ENCODE data around the gene LYST. TPM values are rescaled to one million over a fixed set of nuclear protein-coding genes. Genes with fewer than 3 reads are reported as not detected.
"Not testable (repeated sequence)": the region's sequence is repeated elsewhere in the genome, so short reads cannot be mapped to it uniquely, and the experiment has no call there.

The LYST gene
- total RNA-seq, 4 donors from 2014 or later = 46.8 to 68.4 (median 47.8) TPM

- H3K9me3 ChIP-seq = no peaks in the 10 kb centered on the region
These were observed 12.4 kb downstream of the LYST start for GRCh38 chr1:235854347-235854746.

GRCh38 chr1:235853653-235854052 is 13.1 kb downstream of the LYST start:
- Histone ChIP-seq H3K27me3 (no peaks in the 10 kb centered on the region), H3K36me3 (no peaks in the 10 kb centered on the region), H3K4me1 (peaks cover 0 to 10% of the 10 kb centered on the region in 2 donors), H3K9me3 (no peaks in the 10 kb centered on the region), H3K4me3 (replicated peaks in 1 of 3) (no peak overlapping the region), H3K27ac (no peak overlapping the region)
- TF ChIP-seq POLR2A (IDR thresholded peaks at IDR 0.05) = no peak
- TF ChIP-seq, protein P1, sequence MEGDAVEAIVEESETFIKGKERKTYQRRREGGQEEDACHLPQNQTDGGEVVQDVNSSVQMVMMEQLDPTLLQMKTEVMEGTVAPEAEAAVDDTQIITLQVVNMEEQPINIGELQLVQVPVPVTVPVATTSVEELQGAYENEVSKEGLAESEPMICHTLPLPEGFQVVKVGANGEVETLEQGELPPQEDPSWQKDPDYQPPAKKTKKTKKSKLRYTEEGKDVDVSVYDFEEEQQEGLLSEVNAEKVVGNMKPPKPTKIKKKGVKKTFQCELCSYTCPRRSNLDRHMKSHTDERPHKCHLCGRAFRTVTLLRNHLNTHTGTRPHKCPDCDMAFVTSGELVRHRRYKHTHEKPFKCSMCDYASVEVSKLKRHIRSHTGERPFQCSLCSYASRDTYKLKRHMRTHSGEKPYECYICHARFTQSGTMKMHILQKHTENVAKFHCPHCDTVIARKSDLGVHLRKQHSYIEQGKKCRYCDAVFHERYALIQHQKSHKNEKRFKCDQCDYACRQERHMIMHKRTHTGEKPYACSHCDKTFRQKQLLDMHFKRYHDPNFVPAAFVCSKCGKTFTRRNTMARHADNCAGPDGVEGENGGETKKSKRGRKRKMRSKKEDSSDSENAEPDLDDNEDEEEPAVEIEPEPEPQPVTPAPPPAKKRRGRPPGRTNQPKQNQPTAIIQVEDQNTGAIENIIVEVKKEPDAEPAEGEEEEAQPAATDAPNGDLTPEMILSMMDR (IDR thresholded peaks at IDR 0.05) = no peak
- intact Hi-C loops (cut with DNase I) = no loop called here
- WGBS, 2 donors = 87 to 89% methylated on average over 7 of the region's 7 CpGs
- no peak for DNase-seq

More at GRCh38 chr1:235854347-235854746, 12.4 kb downstream of the LYST start:
- Histone ChIP-seq H3K27me3 (no peaks in the 10 kb centered on the region), H3K27ac (no peak overlapping the region), H3K4me3 (replicated peaks in 1 of 3) (no peak overlapping the region), H3K36me3 (no peaks in the 10 kb centered on the region), H3K4me1 (peaks cover 0 to 10% of the 10 kb centered on the region in 2 donors)
- TF ChIP-seq POLR2A (IDR thresholded peaks at IDR 0.05) = no peak
- TF ChIP-seq, protein P1 (IDR thresholded peaks at IDR 0.05) = no peak
- WGBS, 2 donors = 93 to 95% methylated on average over 3 of the region's 3 CpGs
- DNase-seq = no peak
- intact Hi-C loops (cut with DNase I) = no loop called here

- Histone ChIP-seq H3K9me3 (no peaks in the 10 kb centered on the region), H3K27ac (no peak overlapping the region), H3K4me1 (peaks cover 0 to 10% of the 10 kb centered on the region in 2 donors), H3K27me3 (no peaks in the 10 kb centered on the region), H3K36me3 (no peaks in the 10 kb centered on the region), H3K4me3 (replicated peaks in 1 of 3) (no peak overlapping the region)
- intact Hi-C loops (cut with DNase I) = no loop called here
- 52 to 57% methylated on average over 3 of the region's 3 CpGs for WGBS, 2 donors
- TF ChIP-seq, protein P1 (IDR thresholded peaks at IDR 0.05) = no peak
- no peak for TF ChIP-seq POLR2A (IDR thresholded peaks at IDR 0.05)
- DNase-seq = no peak
These were observed 13.8 kb downstream of the LYST start for GRCh38 chr1:235852887-235853286.

GRCh38 chr1:235851939-235852338 is 14.8 kb downstream of the LYST start:
- no peaks in the 10 kb centered on the region for H3K9me3 ChIP-seq
- intact Hi-C loops (cut with DNase I) = no loop called here
- no peaks in the 10 kb centered on the region for H3K36me3 ChIP-seq
- H3K27ac ChIP-seq = no peak overlapping the region
- H3K27me3 ChIP-seq = no peaks in the 10 kb centered on the region
- TF ChIP-seq POLR2A (IDR thresholded peaks at IDR 0.05) = no peak
- TF ChIP-seq, protein P1 (IDR thresholded peaks at IDR 0.05) = no peak
- no peak for DNase-seq
- H3K4me3 ChIP-seq (replicated peaks in 1 of 3) = no peak overlapping the region
- WGBS, 2 donors = 92 to 95% methylated on average over 3 of the region's 3 CpGs
- peaks cover 0 to 10% of the 10 kb centered on the region in 2 donors for H3K4me1 ChIP-seq

DNA sequence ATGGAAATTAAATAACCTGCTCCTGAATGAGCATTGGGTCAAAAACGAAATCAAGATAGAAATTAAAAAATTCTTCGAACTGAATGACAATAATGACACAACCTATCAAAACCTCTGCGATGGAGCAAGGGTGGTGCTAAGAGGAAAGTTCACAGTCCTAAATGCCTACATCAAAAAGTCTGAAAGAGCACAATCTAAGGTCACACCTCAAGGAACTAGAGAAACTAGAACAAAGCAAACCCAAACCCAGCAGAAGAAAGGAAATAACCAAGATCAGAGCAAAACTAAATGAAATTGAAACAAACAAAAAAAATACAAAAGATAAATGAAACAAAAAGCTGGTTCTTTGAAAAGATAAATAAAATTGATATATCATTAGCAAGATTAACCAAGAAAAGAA is 18.5 kb downstream of the LYST start:
- H3K27ac ChIP-seq; H3K27me3 ChIP-seq; DNase-seq; intact Hi-C loops (cut with DNase I); H3K4me3 ChIP-seq (replicated peaks in 1 of 3); H3K9me3 ChIP-seq; H3K36me3 ChIP-seq: not testable (repeated sequence)
- peaks cover 0 to 12% of the 10 kb centered on the region in 2 donors for H3K4me1 ChIP-seq
- 85 to 93% methylated on average over 3 of the region's 3 CpGs for WGBS, 2 donors

DNA sequence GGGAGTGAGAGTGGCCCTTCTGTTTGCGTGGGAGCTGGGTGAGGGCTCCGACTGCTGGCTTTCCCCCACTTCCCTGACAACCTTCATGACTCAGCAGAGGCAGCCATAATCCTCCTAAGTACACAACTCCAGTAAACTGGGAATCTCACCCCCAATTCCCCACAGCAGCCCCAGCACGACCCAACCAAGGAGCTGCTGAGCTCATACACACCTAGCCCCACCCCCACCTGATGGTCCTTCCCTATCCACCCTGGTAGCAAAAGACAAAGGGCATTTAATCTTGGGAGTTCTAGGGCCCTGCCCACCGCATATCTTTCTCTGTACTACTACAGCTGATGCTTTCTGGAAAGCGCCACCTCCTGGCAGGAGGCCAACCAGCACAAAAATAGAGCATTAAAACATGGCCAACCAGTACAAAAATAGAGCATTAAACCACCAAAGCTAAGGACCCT is 21.0 kb downstream of the LYST start:
- H3K27me3 ChIP-seq; H3K4me1 ChIP-seq; H3K27ac ChIP-seq; intact Hi-C loops (cut with DNase I); H3K9me3 ChIP-seq; H3K4me3 ChIP-seq (replicated peaks in 1 of 3); H3K36me3 ChIP-seq: not testable (repeated sequence)
- peak in 1 of 2 donors; percentile 7 for DNase-seq
- 63 to 82% methylated on average over 5 of the region's 5 CpGs for WGBS, 2 donors
